Muscle of back (tissue), 11 donors: Measurements from ENCODE around the gene STAC2. TPM values are rescaled to one million over a fixed set of nuclear protein-coding genes. Genes with fewer than 3 reads are reported as not detected.
A peak's percentile ranks its signal among the peaks of the same experiment; 100 is the strongest.

Experiments used
- DNase-seq, 3 donors: peaks; one replicate each; pipeline versions ENCODE4 v3.0.0 to v3.0.0-alpha.2; 2013
- polyA plus RNA-seq, 10 donors: library from polyadenylated mRNA; unstranded; fragments of 120-200 nt; gene quantifications; one replicate each; pipeline ENCODE4 v1.2.1, GENCODE V29; 2013; ENCODE audit not compliant: insufficient read length in 10 of 10

The STAC2 gene
- polyA plus RNA-seq, 10 donors: 0.13 to 0.96 (median 0.30) TPM

GRCh38 chr17:39212195-39212810 is 13.4 kb downstream of the STAC2 start:
- no peak for DNase-seq

GRCh38 chr17:39210093-39210434 is 15.7 kb downstream of the STAC2 start:
- DNase-seq: no peak

GRCh38 chr17:39209317-39210092 is 16.2 kb downstream of the STAC2 start:
- DNase-seq: peak in 2 of 3 donors; percentile 60 to 81

- DNase-seq: no peak
Observed at GRCh38 chr17:39208893-39209292, 16.9 kb downstream of the STAC2 start.

GRCh38 chr17:39208136-39208535 is 17.6 kb downstream of the STAC2 start:
- no peak for DNase-seq

- DNase-seq: no peak
Observed at GRCh38 chr17:39205112-39205526, 20.6 kb downstream of the STAC2 start.

- DNase-seq: no peak
Observed at GRCh38 chr17:39204245-39204644, 21.5 kb downstream of the STAC2 start.

- DNase-seq: no peak
Observed at GRCh38 chr17:39200957-39201510, 24.7 kb downstream of the STAC2 start.

- peak in 2 of 3 donors; percentile 93 to 96 for DNase-seq
Observed at GRCh38 chr17:39200070-39200879, 25.5 kb downstream of the STAC2 start, which contains the start of gene RPL19. Gene RPL19, plus strand, starts transcription at chr17:39200283. Its CDS starts 62 bp downstream, at chr17:39200345.

GRCh38 chr17:39199820-39200069 is 26.0 kb downstream of the STAC2 start:
- peak in 1 of 3 donors; percentile 95 for DNase-seq

- DNase-seq: no peak
Observed at GRCh38 chr17:39198186-39198566, 27.6 kb downstream of the STAC2 start.

- DNase-seq: peak; percentile 68 to 93 (median 78)
Observed at GRCh38 chr17:39197380-39198185, 28.2 kb downstream of the STAC2 start, which contains the start of gene CACNB1. Gene CACNB1, minus strand, starts transcription at chr17:39197669. Its CDS starts 174 bp downstream, at chr17:39197495.

GRCh38 chr17:39196808-39197291 is 28.9 kb downstream of the STAC2 start:
- peak in 2 of 3 donors; percentile 58 to 61 for DNase-seq

GRCh38 chr17:39196241-39196807 is 29.4 kb downstream of the STAC2 start:
- peak; percentile 67 to 73 (median 68) for DNase-seq

GRCh38 chr17:39195568-39196160 is 30.1 kb downstream of the STAC2 start:
- DNase-seq: no peak

- no peak for DNase-seq
Observed at GRCh38 chr17:39194985-39195524, 30.7 kb downstream of the STAC2 start.

GRCh38 chr17:39194089-39194984 is 31.4 kb downstream of the STAC2 start:
- DNase-seq: peak; percentile 66 to 72 (median 69)

GRCh38 chr17:39193346-39193745 is 32.4 kb downstream of the STAC2 start:
- no peak for DNase-seq

GRCh38 chr17:39192901-39193300 is 32.8 kb downstream of the STAC2 start:
- no peak for DNase-seq
